ENCODE results near the gene BAZ2B. TPM values are rescaled to one million over a fixed set of nuclear protein-coding genes. Genes with fewer than 3 reads are reported as not detected.

Gene BAZ2B
- total and polyA plus RNA-seq, 2 donors (not counting 3 experiments of a cell fraction or from before 2014, with no cell fraction given), result 22.1 to 73.8 TPM

DNA sequence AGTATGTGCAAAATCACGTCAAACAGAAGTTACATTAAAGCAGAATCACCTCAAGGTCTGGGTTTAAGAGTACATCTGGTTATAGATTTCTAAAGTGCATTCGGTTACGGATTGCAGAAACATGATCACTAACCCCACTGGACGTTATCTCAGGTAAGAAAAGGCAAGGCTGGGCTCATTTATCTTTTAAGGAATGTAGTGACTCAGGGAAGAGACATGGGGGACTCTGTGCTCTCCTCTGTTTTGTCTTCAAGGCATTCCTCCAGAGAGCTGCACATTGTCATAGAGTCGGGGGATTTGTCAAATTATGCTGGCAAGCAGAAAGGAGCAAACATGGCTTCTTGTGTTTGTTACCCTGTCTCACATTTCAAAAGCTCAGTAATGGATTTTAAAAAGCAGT is 344.2 kb downstream of the BAZ2B start:
- CTCF ChIA-PET, result interaction anchor here (1.0 to 2.1 kb wide), 3 partner anchors 12 to 696 kb away, joined by 3 to 12 read pairs (median 4); no protein-coding TSS in a partner anchor
- Histone ChIP-seq H3K4me2 (ENCODE audit: insufficient read depth, low read length) (no peak overlapping the region), H4K20me1 (replicated peaks; ENCODE audit: control insufficient read depth, extremely low read depth, insufficient read depth, low read length) (no peaks in the 10 kb centered on the region), H3K9ac (replicated peaks; ENCODE audit: extremely low read depth, insufficient read depth, low read length) (no peak overlapping the region), H3K9me3 (replicated peaks; ENCODE audit: control insufficient read depth, insufficient read depth, low read length) (no peaks in the 10 kb centered on the region), H3K79me2 (ENCODE audit: control insufficient read depth, insufficient read depth, low read length) (no peaks in the 10 kb centered on the region), H2AFZ (ENCODE audit: low read depth, low read length) (no peak overlapping the region), H3K36me3 (ENCODE audit: control insufficient read depth in 2 of 2, extremely low read depth in 1 of 2, insufficient read depth in 2 of 2, low read length in 2 of 2) (no peaks in the 10 kb centered on the region), H3K27ac (ENCODE audit: insufficient read depth, low read depth, low read length) (no peak overlapping the region), H3K4me1 (ENCODE audit: control insufficient read depth, extremely low read depth, insufficient read depth, low read length) (peaks cover 7% of the 10 kb centered on the region), H3K9me1 (replicated peaks; ENCODE audit: control insufficient read depth, extremely low read depth, insufficient read depth, low read length) (no peaks in the 10 kb centered on the region), H3K27me3 (ENCODE audit: control insufficient read depth in 2 of 2, insufficient read depth in 2 of 2, low read length in 2 of 2) (no peaks in the 10 kb centered on the region), H3K4me3 (replicated peaks in 1 of 3; ENCODE audit: insufficient read depth in 1 of 3, low read depth in 1 of 3, low read length in 3 of 3) (no peak overlapping the region)
- no peak for FAIRE-seq
- no peak for DNase-seq (ENCODE audit: low read depth, low spot score)
- BruUV-seq (replicated peaks), result no TSS peak
- TF ChIP-seq POLR2AphosphoS5 (IDR thresholded peaks at IDR 0.05; ENCODE audit: insufficient read depth, low read depth, low read length) (no peak), GATA2 (IDR thresholded peaks at IDR 0.05; ENCODE audit: insufficient read depth, insufficient read length, low read depth, low read length) (no peak), EZH2 (IDR thresholded peaks at IDR 0.05; ENCODE audit: borderline replicate concordance, low read depth, low read length, severe bottlenecking) (no peak), FOS (IDR thresholded peaks at IDR 0.05; ENCODE audit: borderline replicate concordance, insufficient read depth, low read length) (no peak), POLR2A (IDR thresholded peaks at IDR 0.05; ENCODE audit: low read depth, low read length) (no peak)
- TF ChIP-seq, protein P1, sequence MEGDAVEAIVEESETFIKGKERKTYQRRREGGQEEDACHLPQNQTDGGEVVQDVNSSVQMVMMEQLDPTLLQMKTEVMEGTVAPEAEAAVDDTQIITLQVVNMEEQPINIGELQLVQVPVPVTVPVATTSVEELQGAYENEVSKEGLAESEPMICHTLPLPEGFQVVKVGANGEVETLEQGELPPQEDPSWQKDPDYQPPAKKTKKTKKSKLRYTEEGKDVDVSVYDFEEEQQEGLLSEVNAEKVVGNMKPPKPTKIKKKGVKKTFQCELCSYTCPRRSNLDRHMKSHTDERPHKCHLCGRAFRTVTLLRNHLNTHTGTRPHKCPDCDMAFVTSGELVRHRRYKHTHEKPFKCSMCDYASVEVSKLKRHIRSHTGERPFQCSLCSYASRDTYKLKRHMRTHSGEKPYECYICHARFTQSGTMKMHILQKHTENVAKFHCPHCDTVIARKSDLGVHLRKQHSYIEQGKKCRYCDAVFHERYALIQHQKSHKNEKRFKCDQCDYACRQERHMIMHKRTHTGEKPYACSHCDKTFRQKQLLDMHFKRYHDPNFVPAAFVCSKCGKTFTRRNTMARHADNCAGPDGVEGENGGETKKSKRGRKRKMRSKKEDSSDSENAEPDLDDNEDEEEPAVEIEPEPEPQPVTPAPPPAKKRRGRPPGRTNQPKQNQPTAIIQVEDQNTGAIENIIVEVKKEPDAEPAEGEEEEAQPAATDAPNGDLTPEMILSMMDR (IDR thresholded peaks at IDR 0.05; ENCODE audit: extremely low read depth in 1 of 2, insufficient read depth in 1 of 2, low read depth in 1 of 2, low read length in 2 of 2), result no peak
- TF ChIP-seq, protein P2, sequence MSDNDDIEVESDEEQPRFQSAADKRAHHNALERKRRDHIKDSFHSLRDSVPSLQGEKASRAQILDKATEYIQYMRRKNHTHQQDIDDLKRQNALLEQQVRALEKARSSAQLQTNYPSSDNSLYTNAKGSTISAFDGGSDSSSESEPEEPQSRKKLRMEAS (IDR thresholded peaks at IDR 0.05; ENCODE audit: insufficient read depth, insufficient read length), result no peak
- POLR2A ChIA-PET, result no interaction called here
- intact Hi-C loops (cut with micrococcal nuclease), result no loop called here
- dilution Hi-C loops (cut with MboI; ENCODE audit: extremely low pct_ligation_motif_present, low sequenced_read_pairs), result no loop called here

All from endothelial cell of umbilical vein (primary cell).